Measurements from ENCODE around the gene CCL18. TPM values are rescaled to one million over a fixed set of nuclear protein-coding genes. Genes with fewer than 3 reads are reported as not detected.
"Not testable (repeated sequence)": the region's sequence is repeated elsewhere in the genome, so short reads cannot be mapped to it uniquely, and the experiment has no call there.

CCL18 gene
- total RNA-seq, 1 experiment from 2014 or later = not detected

- H3K4me3 ChIP-seq (ENCODE audit: low read depth, low read length, poor library complexity, severe bottlenecking); intact Hi-C loops (cut with micrococcal nuclease; ENCODE audit: unreplicated experiment); BruUV-seq (replicated peaks); H3K36me3 ChIP-seq (ENCODE audit: insufficient read depth, low read length, poor library complexity, severe bottlenecking); POLR2A ChIA-PET (ENCODE audit: low non-redundant PET); H3K27me3 ChIP-seq (replicated peaks; ENCODE audit: insufficient read depth, low read depth, low read length, poor library complexity); CTCF ChIA-PET; H3K27ac ChIP-seq (ENCODE audit: low read depth, low read length, poor library complexity, severe bottlenecking); DNase-seq (ENCODE audit: low spot score); H3K9me3 ChIP-seq (ENCODE audit: low read depth, low read length, poor library complexity, severe bottlenecking); H3K4me1 ChIP-seq (ENCODE audit: insufficient read depth, low read length, poor library complexity, severe bottlenecking): not testable (repeated sequence)
Observed at GRCh38 chr17:36082482-36083120, 18.5 kb downstream of the CCL18 start.

- BruUV-seq (replicated peaks) = not testable (repeated sequence)
Observed at GRCh38 chr17:36083691-36084090, 19.6 kb downstream of the CCL18 start.

GRCh38 chr17:36085765-36086164 is 21.7 kb downstream of the CCL18 start:
- TF ChIP-seq EZH2 (IDR thresholded peaks at IDR 0.05; ENCODE audit: borderline replicate concordance, low read depth, low read length, poor library complexity, severe bottlenecking) (no peak), CTCF (conservative IDR thresholded peaks at IDR 0.05; ENCODE audit: low read depth, low read length) (no peak)
- no peak overlapping the region for H3K4me3 ChIP-seq (ENCODE audit: low read depth, low read length, poor library complexity, severe bottlenecking)
- no TSS peak for BruUV-seq (replicated peaks)
- CTCF ChIA-PET = no interaction called here
- intact Hi-C loops (cut with micrococcal nuclease; ENCODE audit: unreplicated experiment) = no loop called here
- no peaks in the 10 kb centered on the region for H3K27me3 ChIP-seq (replicated peaks; ENCODE audit: insufficient read depth, low read depth, low read length, poor library complexity)
- no peaks in the 10 kb centered on the region for H3K36me3 ChIP-seq (ENCODE audit: insufficient read depth, low read length, poor library complexity, severe bottlenecking)
- no peaks in the 10 kb centered on the region for H3K4me1 ChIP-seq (ENCODE audit: insufficient read depth, low read length, poor library complexity, severe bottlenecking)
- no peak overlapping the region for H3K27ac ChIP-seq (ENCODE audit: low read depth, low read length, poor library complexity, severe bottlenecking)
- DNase-seq (ENCODE audit: low spot score) = no peak
- no peaks in the 10 kb centered on the region for H3K9me3 ChIP-seq (ENCODE audit: low read depth, low read length, poor library complexity, severe bottlenecking)
- POLR2A ChIA-PET (ENCODE audit: low non-redundant PET) = no interaction called here

More at GRCh38 chr17:36083691-36084090, 19.6 kb downstream of the CCL18 start:
- H3K36me3 ChIP-seq (ENCODE audit: insufficient read depth, low read length, poor library complexity, severe bottlenecking); POLR2A ChIA-PET (ENCODE audit: low non-redundant PET); H3K4me3 ChIP-seq (ENCODE audit: low read depth, low read length, poor library complexity, severe bottlenecking); H3K9me3 ChIP-seq (ENCODE audit: low read depth, low read length, poor library complexity, severe bottlenecking); H3K27ac ChIP-seq (ENCODE audit: low read depth, low read length, poor library complexity, severe bottlenecking); intact Hi-C loops (cut with micrococcal nuclease; ENCODE audit: unreplicated experiment); H3K27me3 ChIP-seq (replicated peaks; ENCODE audit: insufficient read depth, low read depth, low read length, poor library complexity); H3K4me1 ChIP-seq (ENCODE audit: insufficient read depth, low read length, poor library complexity, severe bottlenecking); CTCF ChIA-PET; DNase-seq (ENCODE audit: low spot score): not testable (repeated sequence)

GRCh38 chr17:36086791-36087190 is 22.7 kb downstream of the CCL18 start:
- ChIA-PET CTCF (no interaction called here), POLR2A (ENCODE audit: low non-redundant PET) (no interaction called here)
- no peak for DNase-seq (ENCODE audit: low spot score)
- Histone ChIP-seq H3K9me3 (ENCODE audit: low read depth, low read length, poor library complexity, severe bottlenecking) (no peaks in the 10 kb centered on the region), H3K4me1 (ENCODE audit: insufficient read depth, low read length, poor library complexity, severe bottlenecking) (no peaks in the 10 kb centered on the region), H3K27me3 (replicated peaks; ENCODE audit: insufficient read depth, low read depth, low read length, poor library complexity) (no peaks in the 10 kb centered on the region), H3K27ac (ENCODE audit: low read depth, low read length, poor library complexity, severe bottlenecking) (no peak overlapping the region), H3K4me3 (ENCODE audit: low read depth, low read length, poor library complexity, severe bottlenecking) (no peak overlapping the region), H3K36me3 (ENCODE audit: insufficient read depth, low read length, poor library complexity, severe bottlenecking) (no peaks in the 10 kb centered on the region)
- intact Hi-C loops (cut with micrococcal nuclease; ENCODE audit: unreplicated experiment) = no loop called here
- TF ChIP-seq CTCF (conservative IDR thresholded peaks at IDR 0.05; ENCODE audit: low read depth, low read length) (no peak), EZH2 (IDR thresholded peaks at IDR 0.05; ENCODE audit: borderline replicate concordance, low read depth, low read length, poor library complexity, severe bottlenecking) (no peak)
- no TSS peak for BruUV-seq (replicated peaks)

GRCh38 chr17:36087471-36087870 is 23.4 kb downstream of the CCL18 start:
- H3K27me3 ChIP-seq (replicated peaks; ENCODE audit: insufficient read depth, low read depth, low read length, poor library complexity); H3K9me3 ChIP-seq (ENCODE audit: low read depth, low read length, poor library complexity, severe bottlenecking); H3K4me3 ChIP-seq (ENCODE audit: low read depth, low read length, poor library complexity, severe bottlenecking); H3K36me3 ChIP-seq (ENCODE audit: insufficient read depth, low read length, poor library complexity, severe bottlenecking); POLR2A ChIA-PET (ENCODE audit: low non-redundant PET); H3K4me1 ChIP-seq (ENCODE audit: insufficient read depth, low read length, poor library complexity, severe bottlenecking); H3K27ac ChIP-seq (ENCODE audit: low read depth, low read length, poor library complexity, severe bottlenecking); intact Hi-C loops (cut with micrococcal nuclease; ENCODE audit: unreplicated experiment); BruUV-seq (replicated peaks); DNase-seq (ENCODE audit: low spot score); CTCF ChIA-PET: not testable (repeated sequence)

GRCh38 chr17:36087897-36088572 is 24.0 kb downstream of the CCL18 start:
- POLR2A ChIA-PET (ENCODE audit: low non-redundant PET); intact Hi-C loops (cut with micrococcal nuclease; ENCODE audit: unreplicated experiment); DNase-seq (ENCODE audit: low spot score); H3K9me3 ChIP-seq (ENCODE audit: low read depth, low read length, poor library complexity, severe bottlenecking); H3K36me3 ChIP-seq (ENCODE audit: insufficient read depth, low read length, poor library complexity, severe bottlenecking); H3K4me3 ChIP-seq (ENCODE audit: low read depth, low read length, poor library complexity, severe bottlenecking); H3K27me3 ChIP-seq (replicated peaks; ENCODE audit: insufficient read depth, low read depth, low read length, poor library complexity); H3K4me1 ChIP-seq (ENCODE audit: insufficient read depth, low read length, poor library complexity, severe bottlenecking); CTCF ChIA-PET; H3K27ac ChIP-seq (ENCODE audit: low read depth, low read length, poor library complexity, severe bottlenecking); BruUV-seq (replicated peaks): not testable (repeated sequence)

Measured in A673 (cell line).